ENCODE measurements around the gene AZI2. TPM values are rescaled to one million over a fixed set of nuclear protein-coding genes. Genes with fewer than 3 reads are reported as not detected.

AZI2 gene
- total RNA-seq, 1 donor from 2014 or later: 40.4 TPM

- TF ChIP-seq CTCF (IDR thresholded peaks at IDR 0.05; ENCODE audit: insufficient read depth, low read length, poor library complexity, severe bottlenecking): no peak
- no peaks in the 10 kb centered on the region for H3K27me3 ChIP-seq (ENCODE audit: control insufficient read depth, insufficient read depth, low read length)
- peaks cover 2% of the 10 kb centered on the region for H3K36me3 ChIP-seq (ENCODE audit: control insufficient read depth, insufficient read depth, low read length)
- no peak for DNase-seq (ENCODE audit: low read depth)
- H3K4me3 ChIP-seq (ENCODE audit: low read depth, low read length): no peak overlapping the region
Measured at GRCh38 chr3:28278918-28279317, 69.7 kb downstream of the AZI2 start.

GRCh38 chr3:28273837-28274236 lies 74.8 kb downstream of the AZI2 start:
- TF ChIP-seq CTCF (IDR thresholded peaks at IDR 0.05; ENCODE audit: insufficient read depth, low read length, poor library complexity, severe bottlenecking): no peak
- DNase-seq (ENCODE audit: low read depth): no peak

More at GRCh38 chr3:28273837-28274236, 74.8 kb downstream of the AZI2 start:
- Histone ChIP-seq H3K4me3 (ENCODE audit: low read depth, low read length) (no peak overlapping the region), H3K27me3 (ENCODE audit: control insufficient read depth, insufficient read depth, low read length) (no peaks in the 10 kb centered on the region), H3K36me3 (ENCODE audit: control insufficient read depth, insufficient read depth, low read length) (peaks cover 2% of the 10 kb centered on the region)

Other genes starting within 250 kb of the AZI2 start
- gene CMC1, start 107.2 kb downstream of the AZI2 start, total RNA-seq: 4.9 and 20.1 TPM in 2 replicates
- gene ZCWPW2, start 103 bp downstream of the AZI2 start, total RNA-seq: 0.13 TPM in 1 of 2 replicates, not detected in the other